ENCODE results near the gene PSAPL1.

PSAPL1 gene

GRCh38 chr4:7434766-7435150 lies at the start of gene PSAPL1:
Gene PSAPL1, minus strand, starts transcription at chr4:7434930. Its CDS starts 51 bp downstream, at chr4:7434879.
- no peak for TF ChIP-seq CTCF (conservative IDR thresholded peaks at IDR 0.05; ENCODE audit: low read depth, low read length)
- Histone ChIP-seq H3K4me2 (no peak within 1 kb of the TSS), H3K27ac (no peak within 1 kb of the TSS)

DNA sequence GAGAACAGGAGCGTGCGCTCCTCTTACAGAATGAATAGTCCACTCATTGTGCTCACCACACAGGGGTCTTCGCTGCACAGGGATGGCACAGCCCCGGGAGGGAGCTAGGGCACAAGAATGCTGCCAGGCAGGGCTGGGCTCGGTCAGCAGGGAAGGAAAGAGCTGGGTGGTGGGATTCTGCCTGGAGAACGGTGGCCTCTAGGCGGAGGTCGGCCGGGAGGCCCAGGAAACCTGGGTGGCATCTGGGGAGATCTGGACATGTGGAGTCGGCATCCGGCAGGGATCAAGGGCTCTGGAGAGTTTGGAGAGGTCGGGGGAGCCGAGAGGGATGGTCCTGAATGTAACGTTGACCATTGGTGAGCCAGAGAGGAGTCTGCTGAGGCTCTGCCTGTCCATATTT lies 46.5 kb upstream of the PSAPL1 start:
- H2AFZ ChIP-seq (ENCODE audit: low read depth): no peak overlapping the region
- no peak overlapping the region for H3K4me2 ChIP-seq
- no peak overlapping the region for H3K27ac ChIP-seq
- no peaks in the 10 kb centered on the region for H4K20me1 ChIP-seq (ENCODE audit: insufficient read depth)
- H3K4me3 ChIP-seq (IDR thresholded peaks at IDR 0.05; ENCODE audit: insufficient read depth, low read depth, low read length): no peak overlapping the region
- H3K9ac ChIP-seq: no peak overlapping the region
- no peaks in the 10 kb centered on the region for H3K79me2 ChIP-seq (ENCODE audit: insufficient read depth, low read depth)
- no peaks in the 10 kb centered on the region for H3K36me3 ChIP-seq (ENCODE audit: insufficient read depth)
- no peak for TF ChIP-seq CTCF (conservative IDR thresholded peaks at IDR 0.05; ENCODE audit: low read depth, low read length)
- no peaks in the 10 kb centered on the region for H3K4me1 ChIP-seq (ENCODE audit: low read depth, poor library complexity, severe bottlenecking)
- peaks cover 8% of the 10 kb centered on the region; the same call in 1 of the 2 replicates for H3K27me3 ChIP-seq (ENCODE audit: insufficient read depth, low read depth)

More at GRCh38 chr4:7434766-7435150, at the start of gene PSAPL1:
- Histone ChIP-seq H2AFZ (ENCODE audit: low read depth) (no peak within 1 kb of the TSS), H3K4me1 (ENCODE audit: low read depth, poor library complexity, severe bottlenecking) (no peaks in the 10 kb centered on the region), H3K27me3 (ENCODE audit: insufficient read depth, low read depth) (no peaks in the 10 kb centered on the region; the same call in 1 of the 2 replicates), H3K36me3 (ENCODE audit: insufficient read depth) (no peaks in the 10 kb centered on the region), H3K79me2 (ENCODE audit: insufficient read depth, low read depth) (no peaks in the 10 kb centered on the region), H3K4me3 (IDR thresholded peaks at IDR 0.05; ENCODE audit: insufficient read depth, low read depth, low read length) (no peak within 1 kb of the TSS), H3K9ac (no peak within 1 kb of the TSS), H4K20me1 (ENCODE audit: insufficient read depth) (no peaks in the 10 kb centered on the region)

DNA sequence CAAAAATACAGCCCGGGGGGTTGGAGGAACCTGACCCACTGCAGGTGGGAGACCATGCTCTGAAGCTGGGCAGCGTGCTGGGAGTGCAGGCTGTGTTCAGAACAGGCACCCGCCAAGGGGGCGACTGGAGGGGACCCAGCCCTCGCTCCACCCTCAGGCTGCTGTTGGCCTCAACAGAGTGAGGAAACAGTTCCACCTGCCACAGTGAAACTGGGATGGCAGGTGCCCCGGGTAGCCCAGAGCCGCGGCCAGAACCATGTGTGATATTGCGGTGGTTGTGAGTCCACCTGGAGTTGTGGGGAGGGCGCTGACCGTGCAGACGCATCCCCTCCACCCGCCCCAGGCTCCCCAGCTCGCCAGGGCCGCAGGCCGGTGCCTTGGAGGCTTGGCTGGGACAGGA lies 45.7 kb upstream of the PSAPL1 start:
- H3K79me2 ChIP-seq (ENCODE audit: insufficient read depth, low read depth): no peaks in the 10 kb centered on the region
- no peak overlapping the region for H3K4me3 ChIP-seq (IDR thresholded peaks at IDR 0.05; ENCODE audit: insufficient read depth, low read depth, low read length)
- H3K27me3 ChIP-seq (ENCODE audit: insufficient read depth, low read depth): peaks cover 8% of the 10 kb centered on the region; the same call in 1 of the 2 replicates
- H3K4me1 ChIP-seq (ENCODE audit: low read depth, poor library complexity, severe bottlenecking): no peaks in the 10 kb centered on the region
- no peak overlapping the region for H3K9ac ChIP-seq
- H3K36me3 ChIP-seq (ENCODE audit: insufficient read depth): no peaks in the 10 kb centered on the region
- no peak overlapping the region for H3K4me2 ChIP-seq
- H4K20me1 ChIP-seq (ENCODE audit: insufficient read depth): no peaks in the 10 kb centered on the region
- no peak for TF ChIP-seq CTCF (conservative IDR thresholded peaks at IDR 0.05; ENCODE audit: low read depth, low read length)
- H2AFZ ChIP-seq (ENCODE audit: low read depth): no peak overlapping the region
- no peak overlapping the region for H3K27ac ChIP-seq

DNA sequence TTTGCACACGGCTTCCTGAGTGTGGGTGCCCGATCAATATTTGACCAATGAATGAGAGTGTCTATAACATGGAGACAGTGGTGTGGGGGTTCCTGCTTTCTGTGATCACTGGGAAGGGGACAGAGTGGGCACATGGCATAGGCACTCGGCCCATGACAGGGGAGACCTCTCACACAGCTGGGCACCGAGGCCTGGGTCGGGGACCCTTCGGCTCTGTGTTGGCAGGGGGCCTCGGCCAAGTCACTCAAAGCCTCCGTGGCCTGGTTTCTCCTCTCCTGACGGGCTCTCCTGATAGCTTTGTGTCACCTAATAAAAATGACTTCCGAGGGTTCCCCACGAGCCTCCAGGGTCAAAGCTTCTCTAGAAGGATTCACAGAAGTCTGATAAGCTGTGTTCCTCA lies 43.9 kb upstream of the PSAPL1 start:
- Histone ChIP-seq H3K27me3 (ENCODE audit: insufficient read depth, low read depth) (peaks cover 7% of the 10 kb centered on the region; the same call in 1 of the 2 replicates), H3K4me3 (IDR thresholded peaks at IDR 0.05; ENCODE audit: insufficient read depth, low read depth, low read length) (no peak overlapping the region), H3K36me3 (ENCODE audit: insufficient read depth) (no peaks in the 10 kb centered on the region), H3K79me2 (ENCODE audit: insufficient read depth, low read depth) (no peaks in the 10 kb centered on the region), H4K20me1 (ENCODE audit: insufficient read depth) (no peaks in the 10 kb centered on the region), H3K4me1 (ENCODE audit: low read depth, poor library complexity, severe bottlenecking) (no peaks in the 10 kb centered on the region), H3K4me2 (no peak overlapping the region), H3K27ac (no peak overlapping the region), H3K9ac (no peak overlapping the region), H2AFZ (ENCODE audit: low read depth) (no peak overlapping the region)
- TF ChIP-seq CTCF (conservative IDR thresholded peaks at IDR 0.05; ENCODE audit: low read depth, low read length): no peak
